ENCODE measurements around the gene DHDDS.
"Not testable (repeated sequence)": the region's sequence is repeated elsewhere in the genome, so short reads cannot be mapped to it uniquely, and the experiment has no call there.

Gene DHDDS

DNA sequence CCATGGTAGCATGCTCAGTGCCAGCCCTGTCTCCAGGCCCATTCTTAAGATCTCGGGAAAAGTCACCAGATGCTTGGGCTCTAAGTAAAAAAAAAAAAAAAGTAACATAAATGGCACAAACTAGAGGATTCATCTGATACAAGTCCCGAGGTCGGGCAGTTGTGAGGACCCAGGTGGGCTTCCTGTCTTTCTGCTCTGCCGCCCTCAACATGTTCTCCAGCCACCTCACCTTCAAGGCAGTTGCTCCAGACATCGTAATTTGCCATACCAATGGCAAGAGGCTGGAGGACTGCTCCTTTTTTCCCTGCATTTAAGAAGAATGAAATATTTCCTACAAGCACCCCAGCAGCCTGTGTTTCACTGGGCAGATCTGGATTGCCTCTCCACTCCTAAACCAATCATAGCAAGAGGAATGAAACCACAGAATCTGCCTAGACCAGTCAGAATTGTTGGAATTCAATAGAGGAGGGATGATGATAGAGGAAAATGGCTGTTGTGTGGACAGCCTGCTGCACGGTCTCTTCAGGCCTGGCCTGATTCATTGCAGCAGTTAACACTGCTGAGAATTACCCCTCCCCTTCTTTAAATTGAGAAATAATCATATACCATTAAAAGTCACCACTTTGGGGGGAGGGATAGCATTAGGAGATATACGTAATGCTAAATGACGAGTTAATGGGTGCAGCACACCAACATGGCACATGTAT is 45.5 kb downstream of the DHDDS start:
- DNase-seq, result no peak

DNA sequence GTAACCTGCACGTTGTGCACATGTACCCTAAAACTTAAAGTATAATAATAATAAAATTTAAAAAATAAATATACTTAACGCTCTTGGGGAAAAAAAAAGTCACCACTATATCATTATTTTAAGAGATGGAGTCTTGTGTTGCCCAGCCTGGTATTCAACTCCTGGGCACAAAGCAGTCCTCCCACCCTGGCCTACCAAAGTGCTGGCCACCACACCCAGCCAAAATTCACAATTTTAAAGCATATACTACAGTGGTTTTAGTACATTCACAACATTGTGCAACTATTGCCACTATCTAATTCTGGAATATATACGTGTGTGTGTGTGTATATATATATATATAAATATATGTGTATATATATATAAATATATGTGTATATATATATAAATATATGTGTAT is 46.0 kb downstream of the DHDDS start:
- no peak for DNase-seq

DNA sequence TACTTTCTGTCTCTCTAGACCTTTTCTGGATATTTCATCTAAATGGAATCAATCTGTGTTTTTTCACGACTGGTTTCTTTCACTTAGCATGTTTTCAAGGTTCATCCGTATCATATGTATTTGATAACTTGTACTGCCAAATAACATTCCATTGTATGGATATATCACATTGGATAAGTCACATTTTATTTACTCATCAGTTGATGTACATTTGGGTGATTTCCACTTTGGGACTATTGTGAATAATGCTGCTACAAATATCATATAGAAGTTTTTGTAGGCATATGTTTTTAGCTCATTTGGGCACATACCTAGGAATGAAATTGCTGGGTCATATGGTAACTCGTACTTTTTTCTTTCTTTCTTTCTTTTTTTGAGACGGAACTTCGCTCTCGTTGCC is 46.9 kb downstream of the DHDDS start:
- DNase-seq, result no peak

DNA sequence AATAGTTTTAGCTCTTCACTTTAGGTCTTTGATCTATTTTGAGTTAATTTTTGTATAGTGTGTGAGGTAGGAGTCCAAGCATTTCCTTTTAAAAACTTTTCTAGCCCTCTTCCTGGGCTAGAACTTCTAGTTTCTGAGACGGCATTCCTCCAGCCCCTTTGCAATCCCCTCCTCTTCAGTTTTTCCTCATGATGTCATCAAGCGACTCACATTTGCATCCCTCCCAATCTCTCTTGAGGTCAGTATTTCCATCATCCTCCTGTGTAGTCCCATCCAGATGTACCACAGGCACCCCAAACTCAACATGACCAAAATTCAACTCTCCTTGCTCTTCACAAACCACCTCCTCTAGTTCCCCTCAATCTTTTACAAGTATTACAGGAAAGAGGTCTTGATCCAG is 50.8 kb downstream of the DHDDS start:
- DNase-seq, result no peak

DNA sequence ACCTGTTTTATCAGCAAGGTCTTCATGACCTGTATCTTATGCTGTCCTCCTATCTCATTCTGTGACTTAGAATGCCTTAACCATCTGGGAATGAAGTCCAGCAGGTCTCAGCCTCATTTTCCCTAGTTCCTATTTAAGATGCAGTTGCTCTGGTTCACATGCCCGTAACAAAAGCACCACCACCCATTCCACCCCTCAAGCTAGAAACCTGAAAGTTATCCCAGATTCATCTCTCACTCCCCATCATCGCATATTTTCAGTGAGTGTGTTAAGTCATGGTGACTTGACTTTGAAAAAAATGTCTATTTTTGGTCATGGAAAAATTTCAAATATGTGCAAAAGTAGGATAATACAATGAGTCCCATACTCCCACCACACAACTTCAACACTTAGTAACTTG is 51.9 kb downstream of the DHDDS start:
- DNase-seq, result no peak

DNA sequence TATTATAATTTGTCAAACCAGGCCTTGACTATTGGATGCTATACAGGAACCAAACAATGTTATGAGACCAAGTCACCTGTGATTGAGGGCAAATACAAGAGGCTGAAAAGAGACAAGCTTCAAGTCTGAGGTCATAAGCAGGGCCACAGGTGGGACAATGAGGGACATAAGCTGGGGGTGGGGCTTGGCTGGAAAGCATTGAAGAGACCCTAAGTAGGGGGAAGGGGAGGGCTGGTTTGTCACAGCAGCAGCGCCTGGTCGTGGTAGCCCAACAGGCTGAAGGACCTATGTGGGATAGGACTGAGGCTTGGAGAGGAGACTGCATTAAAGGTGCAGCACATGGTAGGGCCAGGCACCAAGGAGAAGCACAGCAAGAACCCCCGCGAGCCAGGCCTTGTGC is 58.0 kb downstream of the DHDDS start:
- DNase-seq, result no peak

DNA sequence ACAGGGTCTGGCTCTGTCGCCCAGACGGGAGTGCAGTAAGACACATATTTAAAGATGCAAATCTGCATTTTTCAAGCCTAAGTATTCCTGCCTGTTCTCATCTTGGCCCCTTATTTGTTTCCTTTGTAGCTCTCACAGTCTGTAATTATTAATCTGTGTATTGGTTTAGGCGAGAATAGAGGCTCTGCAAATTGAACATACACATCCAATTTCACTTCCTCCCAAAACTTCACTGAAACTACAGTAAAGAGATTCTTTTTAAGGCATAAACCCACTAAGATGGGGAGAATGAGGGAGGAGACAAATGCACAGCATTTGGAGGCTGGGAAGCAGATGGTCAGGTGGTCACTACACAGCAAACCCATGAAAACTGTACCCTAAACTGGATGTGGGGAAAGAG is 61.1 kb downstream of the DHDDS start:
- no peak for DNase-seq

DNA sequence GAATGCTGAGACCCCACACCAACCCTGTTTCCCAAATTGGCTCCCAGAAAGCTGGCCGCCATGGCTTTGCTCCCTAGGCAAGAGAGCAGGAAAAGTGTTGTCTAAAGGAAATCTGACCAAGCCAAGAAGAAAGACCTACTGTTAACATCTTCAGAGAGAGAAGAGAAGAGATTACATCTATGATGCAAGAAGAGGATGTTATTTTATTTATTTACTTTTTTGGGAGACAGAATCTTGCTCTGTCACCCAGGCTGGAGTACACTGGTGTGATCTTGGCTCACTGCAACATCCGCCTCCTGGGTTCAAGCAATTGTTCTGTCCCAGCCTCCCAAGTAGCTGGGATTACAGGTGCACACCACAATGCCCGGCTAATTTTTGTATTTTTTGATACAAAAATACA is 61.8 kb downstream of the DHDDS start:
- DNase-seq, result no peak

DNA sequence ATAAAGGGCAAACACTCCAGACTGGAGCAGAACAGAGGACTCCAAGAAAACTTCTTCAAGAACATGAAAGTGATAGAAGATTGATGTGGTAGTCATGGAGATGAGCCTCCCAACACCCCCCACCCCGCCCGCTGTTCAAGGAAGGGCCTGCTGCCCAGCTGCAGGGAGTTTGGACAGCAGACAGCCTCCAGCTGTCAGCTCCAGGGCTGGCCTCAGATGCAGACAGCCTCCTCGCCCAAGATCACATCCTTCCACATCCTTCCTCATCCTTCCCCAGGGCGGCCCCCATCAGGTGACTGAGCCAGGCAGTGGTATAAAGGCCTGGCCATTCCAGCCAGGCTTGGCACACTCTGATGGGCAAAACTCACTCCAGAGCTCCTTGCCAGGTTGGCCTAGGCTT is 64.7 kb downstream of the DHDDS start:
- no peak for DNase-seq

DNA sequence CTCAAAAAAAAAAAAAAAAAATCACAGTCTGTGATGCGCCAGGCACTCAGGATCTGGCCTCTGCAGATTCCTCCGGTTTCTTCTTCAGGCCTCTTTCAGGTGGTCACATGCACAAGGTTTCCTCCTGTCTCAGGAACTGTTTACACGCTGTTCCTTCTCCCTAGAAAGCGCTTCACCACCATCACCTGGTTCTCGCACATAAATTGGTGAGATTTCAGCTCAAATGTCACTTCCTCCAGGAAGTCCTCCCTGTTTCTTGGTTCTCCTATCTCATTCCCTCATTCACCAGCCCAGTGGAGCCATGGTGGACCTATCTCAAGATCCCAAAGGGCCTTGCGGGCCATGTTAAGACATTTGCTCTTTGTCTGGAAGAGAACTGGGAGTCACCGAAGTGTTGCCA is 66.8 kb downstream of the DHDDS start:
- DNase-seq, result no peak

DNA sequence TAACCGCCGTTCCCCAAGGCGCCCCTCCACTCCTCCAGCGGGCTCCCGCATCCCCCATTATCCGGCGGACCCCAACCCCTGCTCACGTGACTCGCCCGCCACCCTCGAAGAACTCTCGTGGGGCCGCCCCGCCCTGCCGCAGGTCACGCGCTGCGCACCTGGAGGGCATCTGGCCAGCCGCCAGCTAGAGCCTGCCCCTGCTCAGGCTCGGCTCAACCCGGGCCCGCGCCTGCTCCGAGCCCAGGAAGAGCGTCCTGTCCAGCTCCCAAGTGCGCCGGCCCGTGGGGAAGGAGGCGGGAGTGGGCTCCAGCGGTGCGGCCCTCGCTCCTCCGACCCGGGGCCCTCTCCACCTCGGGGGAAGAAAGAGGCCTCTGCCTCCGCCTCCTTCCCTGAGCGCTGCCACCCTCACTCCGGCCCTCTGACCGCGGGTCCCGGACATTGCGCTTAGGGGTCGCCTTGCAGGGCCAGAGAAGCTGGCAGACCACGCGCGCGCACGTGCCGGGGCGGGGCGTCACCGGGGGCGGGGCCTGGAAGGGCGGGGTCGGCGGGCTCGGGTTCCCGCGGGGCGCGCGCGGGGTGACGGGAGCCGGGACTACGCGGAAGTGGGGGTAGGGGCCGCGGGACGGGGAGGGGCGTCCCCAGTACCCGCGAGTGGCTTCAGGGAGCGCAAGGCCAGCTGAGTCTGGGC is 68.5 kb downstream of the DHDDS start:
- DNase-seq, result peak; percentile 84 to 90

DNA sequence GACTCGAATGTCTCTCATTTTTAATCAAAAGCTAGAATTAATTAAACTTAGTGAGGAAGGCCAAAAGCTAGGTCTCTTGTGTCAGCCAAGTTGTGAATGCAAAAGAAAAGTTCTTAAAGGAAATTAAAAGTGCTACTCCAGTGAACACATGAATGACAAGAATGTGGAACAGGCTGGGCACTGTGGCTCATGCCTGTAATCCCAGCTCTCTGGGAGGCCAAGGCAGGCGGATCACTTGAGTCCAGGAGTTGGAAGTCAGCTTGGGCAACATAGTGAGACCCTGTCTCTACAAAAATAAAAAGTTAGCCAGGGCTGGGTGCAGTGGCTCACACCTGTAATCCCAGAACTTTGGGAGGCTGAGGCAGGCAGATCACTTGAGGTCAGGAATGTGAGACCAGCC is 78.6 kb downstream of the DHDDS start:
- DNase-seq, result not testable (repeated sequence)

DNA sequence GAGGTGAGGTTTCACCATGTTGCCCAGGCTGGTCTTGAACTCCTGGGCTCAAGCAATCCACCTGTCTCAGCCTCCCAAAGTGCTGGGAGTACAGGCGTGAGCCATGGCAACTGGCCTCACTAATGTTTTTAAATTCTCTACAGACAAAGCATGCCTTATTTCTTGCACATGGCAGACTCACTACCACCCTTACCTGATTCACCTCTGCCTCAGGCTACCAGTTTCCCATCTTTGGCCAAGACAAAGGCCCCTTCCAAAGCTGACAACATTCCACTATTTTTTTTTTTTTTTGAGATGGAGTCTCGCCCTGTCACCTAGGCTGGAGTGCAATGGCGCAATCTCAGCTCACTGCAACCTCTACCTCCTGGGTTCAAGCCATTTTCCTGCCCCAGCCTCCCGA is 83.7 kb downstream of the DHDDS start:
- DNase-seq, result not testable (repeated sequence)

DNA sequence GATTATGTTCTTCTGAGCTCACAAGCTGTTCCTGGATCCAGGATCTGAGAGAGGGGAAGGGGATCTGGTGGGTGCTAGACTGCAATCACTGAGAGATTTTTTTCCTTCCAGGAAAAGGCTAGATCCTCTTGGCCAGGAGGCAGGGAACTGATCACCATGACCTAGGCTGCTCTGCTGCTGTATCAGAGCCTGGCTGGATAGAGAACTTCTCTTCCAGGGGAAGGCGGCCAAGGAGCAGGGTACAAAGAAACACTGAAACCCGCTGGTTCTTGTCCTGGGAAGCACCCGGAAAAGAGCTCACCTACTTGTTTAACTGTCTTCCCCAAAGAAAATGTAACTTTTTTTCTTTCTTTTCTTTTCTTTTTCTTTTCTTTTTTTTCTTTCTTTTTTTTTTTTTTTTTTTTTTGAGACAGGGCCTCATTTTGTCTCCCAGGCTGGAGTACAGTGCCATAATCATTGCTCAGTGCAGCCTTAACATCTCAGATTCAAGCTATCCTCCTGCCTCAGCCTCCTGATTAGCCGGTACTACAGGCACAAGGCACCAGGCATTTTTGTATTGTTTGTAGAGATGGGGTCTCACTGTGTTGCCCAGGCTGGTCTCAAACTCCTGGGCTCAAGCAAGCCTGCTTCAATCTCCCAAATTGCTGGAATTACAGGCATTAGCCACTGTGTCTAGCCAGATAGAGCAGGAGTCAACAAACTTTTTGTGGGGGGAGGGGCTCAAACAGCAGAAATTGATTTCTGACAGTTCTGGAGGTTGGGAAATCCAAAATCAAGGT is 85.1 kb downstream of the DHDDS start:
- DNase-seq, result no peak

DNA sequence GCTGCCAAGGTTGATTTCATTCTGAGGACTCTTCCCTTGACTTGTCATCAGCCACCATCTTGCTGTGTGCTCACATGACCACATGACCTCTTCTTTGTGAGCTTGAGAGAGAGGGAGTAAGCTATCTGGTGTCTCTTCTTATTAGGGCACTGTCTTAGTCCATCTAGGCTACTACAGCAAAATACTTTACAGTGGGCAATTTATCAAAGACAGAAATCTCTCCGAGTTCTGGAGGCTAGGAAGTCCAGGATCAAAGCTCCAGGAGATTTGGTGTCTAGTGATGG is 85.6 kb downstream of the DHDDS start:
- no peak for DNase-seq

DNA sequence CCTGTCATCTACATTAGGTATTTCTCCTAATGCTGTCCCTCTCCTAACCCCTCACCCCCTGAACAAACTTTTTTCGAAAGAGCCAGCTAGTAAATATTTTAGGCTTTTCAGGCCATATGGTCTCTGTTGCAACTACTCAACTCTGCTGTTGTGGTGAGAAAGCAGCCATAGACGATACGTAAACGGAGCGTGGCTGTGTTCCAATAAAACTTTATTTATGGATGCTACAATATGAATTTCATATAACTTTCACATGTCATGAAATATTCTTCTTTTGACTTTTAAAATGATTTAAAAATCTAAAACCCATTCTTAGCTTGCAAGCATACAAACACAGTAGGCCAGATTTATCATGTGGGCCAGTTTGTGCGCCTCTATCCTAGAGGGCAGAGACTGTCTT is 86.2 kb downstream of the DHDDS start:
- DNase-seq, result no peak

DNA sequence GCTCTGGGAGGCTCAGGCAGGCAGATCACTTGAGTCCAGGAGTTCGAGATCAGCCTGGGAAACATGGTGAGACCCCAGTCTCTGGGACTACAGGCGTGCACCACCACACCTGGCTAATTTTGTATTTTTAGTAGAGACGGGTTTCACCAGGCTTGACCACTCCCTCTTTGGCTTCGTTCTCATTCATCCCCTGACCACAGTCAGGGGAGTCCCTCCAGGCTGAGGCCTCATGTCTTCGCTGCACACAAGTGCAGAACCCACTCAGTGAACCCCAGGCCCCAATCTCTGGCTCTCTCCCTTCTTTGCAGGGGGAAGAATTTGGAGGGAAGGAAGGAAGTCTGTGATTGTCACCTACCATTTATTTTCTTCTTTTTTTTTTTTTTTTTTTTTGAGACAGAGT is 88.2 kb downstream of the DHDDS start:
- DNase-seq, result no peak

All from CD4-positive, alpha-beta T cell treated with Interferon alpha-2 for 1 hour (primary cell).